MCF 10A (cell line): Measurements from ENCODE around the gene SMAD6. TPM values are rescaled to one million over a fixed set of nuclear protein-coding genes. Genes with fewer than 3 reads are reported as not detected.

Experiments used
- BruUV-seq: library from RNA; stranded (reverse); fragments of 400-500 nt; replicated peaks from 2 replicates; lab custom pipeline; 2021; lab: Mats Ljungman, UMichigan
- CTCF ChIA-PET: fragments of 300-600 bp; sonication (Branson Sonifier 250); formaldehyde crosslinking; extraction: SDS; loops from one replicate; lab custom pipeline; 2021; ENCODE audit warnings: antibody characterized with exemption, inconsistent platforms; lab: Yijun Ruan, JAX
- POLR2A ChIA-PET: fragments of 300-600, 350-650 bp; sonication (Branson Sonifier 250); formaldehyde crosslinking; extraction: SDS; loops from one replicate; lab custom pipeline; 2020; ENCODE audit warnings: antibody characterized with exemption, inconsistent platforms; lab: Yijun Ruan, JAX
- DNase-seq: peaks from one replicate; pipeline ENCODE4 v3.0.0-alpha.2; 2018; ENCODE audit not compliant: unreplicated experiment
- H3K27ac Mint-ChIP-seq: one replicate; pipeline ENCODE4 v1.8.0; 2022; ENCODE audit warnings: mild to moderate bottlenecking, low read depth, mixed read lengths; ENCODE audit not compliant: unreplicated experiment
- H3K27me3 Mint-ChIP-seq: one replicate; pipeline ENCODE4 v1.8.0; 2022; ENCODE audit warnings: mixed read lengths; ENCODE audit not compliant: insufficient read depth, unreplicated experiment
- H3K36me3 Mint-ChIP-seq: one replicate; pipeline ENCODE4 v1.8.0; 2022; ENCODE audit warnings: mild to moderate bottlenecking, moderate library complexity, mixed read lengths; ENCODE audit not compliant: insufficient read depth, unreplicated experiment
- H3K4me1 Mint-ChIP-seq: one replicate; pipeline ENCODE4 v1.8.0; 2022; ENCODE audit warnings: mixed read lengths; ENCODE audit not compliant: insufficient read depth, unreplicated experiment
- H3K4me3 Mint-ChIP-seq: one replicate; pipeline ENCODE4 v1.8.0; 2022; ENCODE audit warnings: mild to moderate bottlenecking, moderate library complexity, mixed read lengths; ENCODE audit not compliant: unreplicated experiment
- H3K9me3 Mint-ChIP-seq: one replicate; pipeline ENCODE4 v1.8.0; 2022; ENCODE audit warnings: mixed read lengths; ENCODE audit not compliant: unreplicated experiment
- intact Hi-C: fragments of 100-400 bp; cut with micrococcal nuclease; formaldehyde crosslinking; loops from 2 replicates; pipeline ENCODE4 v1.14.1; 2022
- total RNA-seq: library from RNA; stranded (reverse); gene quantifications from 2 replicates; pipeline ENCODE4 v1.2.3, GENCODE V29; 2022
- TF ChIP-seq, protein P1 (sequence below): fragments of 200-600 bp; IDR thresholded peaks from one replicate; pipeline ENCODE4 v1.8.0; 2022; ENCODE audit warnings: antibody characterized with exemption, mild to moderate bottlenecking; ENCODE audit not compliant: unreplicated experiment

Gene SMAD6
- total RNA-seq, 1 experiment from 2014 or later: not detected

- POLR2A ChIA-PET: interaction anchor here (1.3 kb wide), 1 partner anchor 21 kb away, joined by 3 read pairs; no protein-coding TSS in a partner anchor
- H3K9me3 Mint-ChIP-seq: no peaks in the 10 kb centered on the region
Measured at GRCh38 chr15:66830823-66831222, 128.8 kb downstream of the SMAD6 start.

DNA sequence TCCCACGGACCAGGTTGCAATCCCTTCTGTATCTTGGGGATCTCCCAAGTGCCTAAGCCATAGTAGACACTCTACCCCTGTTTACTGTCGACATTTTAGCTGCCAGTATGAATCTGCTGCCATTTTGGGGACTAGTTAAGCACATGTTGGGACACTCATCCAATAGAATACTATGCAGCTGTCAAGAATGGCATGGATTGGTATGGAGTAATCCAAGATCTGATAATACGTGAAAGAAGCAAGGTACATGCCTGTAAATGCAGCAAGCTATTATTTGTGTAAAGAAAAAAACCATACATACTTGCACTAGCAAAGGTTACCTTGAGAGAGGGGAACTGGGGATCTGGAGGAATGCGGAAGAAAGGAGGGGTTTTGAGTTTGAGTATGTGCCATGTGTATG, 129.3 kb downstream of the SMAD6 start:
- intact Hi-C loops: no loop called here
- H3K36me3 Mint-ChIP-seq: no peaks in the 10 kb centered on the region
- TF ChIP-seq, protein P1, sequence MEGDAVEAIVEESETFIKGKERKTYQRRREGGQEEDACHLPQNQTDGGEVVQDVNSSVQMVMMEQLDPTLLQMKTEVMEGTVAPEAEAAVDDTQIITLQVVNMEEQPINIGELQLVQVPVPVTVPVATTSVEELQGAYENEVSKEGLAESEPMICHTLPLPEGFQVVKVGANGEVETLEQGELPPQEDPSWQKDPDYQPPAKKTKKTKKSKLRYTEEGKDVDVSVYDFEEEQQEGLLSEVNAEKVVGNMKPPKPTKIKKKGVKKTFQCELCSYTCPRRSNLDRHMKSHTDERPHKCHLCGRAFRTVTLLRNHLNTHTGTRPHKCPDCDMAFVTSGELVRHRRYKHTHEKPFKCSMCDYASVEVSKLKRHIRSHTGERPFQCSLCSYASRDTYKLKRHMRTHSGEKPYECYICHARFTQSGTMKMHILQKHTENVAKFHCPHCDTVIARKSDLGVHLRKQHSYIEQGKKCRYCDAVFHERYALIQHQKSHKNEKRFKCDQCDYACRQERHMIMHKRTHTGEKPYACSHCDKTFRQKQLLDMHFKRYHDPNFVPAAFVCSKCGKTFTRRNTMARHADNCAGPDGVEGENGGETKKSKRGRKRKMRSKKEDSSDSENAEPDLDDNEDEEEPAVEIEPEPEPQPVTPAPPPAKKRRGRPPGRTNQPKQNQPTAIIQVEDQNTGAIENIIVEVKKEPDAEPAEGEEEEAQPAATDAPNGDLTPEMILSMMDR: no peak
- no peak for DNase-seq
- no peaks in the 10 kb centered on the region for H3K27me3 Mint-ChIP-seq
- no peak overlapping the region for H3K27ac Mint-ChIP-seq
- H3K9me3 Mint-ChIP-seq: no peaks in the 10 kb centered on the region
- ChIA-PET POLR2A (no interaction called here), CTCF (interaction anchor here (1.0 to 1.1 kb wide), 2 partner anchors 19 to 211 kb away, joined by 4 read pairs; no protein-coding TSS in a partner anchor)
- BruUV-seq: no TSS peak
- peaks cover 11% of the 10 kb centered on the region for H3K4me1 Mint-ChIP-seq
- H3K4me3 Mint-ChIP-seq: no peak overlapping the region

More at GRCh38 chr15:66830823-66831222, 128.8 kb downstream of the SMAD6 start:
- H3K4me3 Mint-ChIP-seq: no peak overlapping the region
- H3K4me1 Mint-ChIP-seq: peaks cover 11% of the 10 kb centered on the region
- H3K27me3 Mint-ChIP-seq: no peaks in the 10 kb centered on the region
- CTCF ChIA-PET: interaction anchor here (0.8 to 1.1 kb wide), 3 partner anchors 19 to 211 kb away, joined by 3 to 4 read pairs (median 4); no protein-coding TSS in a partner anchor
- intact Hi-C loops: no loop called here
- TF ChIP-seq, protein P1: no peak
- no peak for DNase-seq
- H3K36me3 Mint-ChIP-seq: no peaks in the 10 kb centered on the region
- no TSS peak for BruUV-seq
- H3K27ac Mint-ChIP-seq: no peak overlapping the region

GRCh38 chr15:66831801-66832390, 129.9 kb downstream of the SMAD6 start:
- CTCF ChIA-PET: interaction anchor here (0.6 to 0.9 kb wide), 2 partner anchors 40 to 213 kb away, joined by 3 read pairs; no protein-coding TSS in a partner anchor

More at GRCh38 chr15:66831801-66832390, 129.9 kb downstream of the SMAD6 start:
- TF ChIP-seq, protein P1: no peak
- no peaks in the 10 kb centered on the region for H3K36me3 Mint-ChIP-seq
- H3K9me3 Mint-ChIP-seq: no peaks in the 10 kb centered on the region
- H3K27me3 Mint-ChIP-seq: no peaks in the 10 kb centered on the region
- no peak overlapping the region for H3K4me3 Mint-ChIP-seq
- H3K27ac Mint-ChIP-seq: no peak overlapping the region
- intact Hi-C loops: no loop called here
- DNase-seq: no peak
- peaks cover 11% of the 10 kb centered on the region for H3K4me1 Mint-ChIP-seq
- POLR2A ChIA-PET: interaction anchor here (0.6 to 0.8 kb wide), 3 partner anchors 9 to 137 kb away, joined by 3 to 6 read pairs (median 4); no protein-coding TSS in a partner anchor
- no TSS peak for BruUV-seq

Other genes with a start within 250 kb of the SMAD6 start
- gene SNAPC5, start 204.5 kb upstream of the SMAD6 start, total RNA-seq: 22.9 and 24.6 TPM in 2 replicates
- 5,336 and 5,631 TPM in 2 replicates for gene RPL4, start 197.4 kb upstream of the SMAD6 start, total RNA-seq
- 20.8 and 27.4 TPM in 2 replicates for gene ZWILCH, start 196.9 kb upstream of the SMAD6 start, total RNA-seq
- not detected in 2 replicates for gene LCTL, start 136.2 kb upstream of the SMAD6 start, total RNA-seq